ENCODE data around the gene GRID1.

GRID1 gene

DNA sequence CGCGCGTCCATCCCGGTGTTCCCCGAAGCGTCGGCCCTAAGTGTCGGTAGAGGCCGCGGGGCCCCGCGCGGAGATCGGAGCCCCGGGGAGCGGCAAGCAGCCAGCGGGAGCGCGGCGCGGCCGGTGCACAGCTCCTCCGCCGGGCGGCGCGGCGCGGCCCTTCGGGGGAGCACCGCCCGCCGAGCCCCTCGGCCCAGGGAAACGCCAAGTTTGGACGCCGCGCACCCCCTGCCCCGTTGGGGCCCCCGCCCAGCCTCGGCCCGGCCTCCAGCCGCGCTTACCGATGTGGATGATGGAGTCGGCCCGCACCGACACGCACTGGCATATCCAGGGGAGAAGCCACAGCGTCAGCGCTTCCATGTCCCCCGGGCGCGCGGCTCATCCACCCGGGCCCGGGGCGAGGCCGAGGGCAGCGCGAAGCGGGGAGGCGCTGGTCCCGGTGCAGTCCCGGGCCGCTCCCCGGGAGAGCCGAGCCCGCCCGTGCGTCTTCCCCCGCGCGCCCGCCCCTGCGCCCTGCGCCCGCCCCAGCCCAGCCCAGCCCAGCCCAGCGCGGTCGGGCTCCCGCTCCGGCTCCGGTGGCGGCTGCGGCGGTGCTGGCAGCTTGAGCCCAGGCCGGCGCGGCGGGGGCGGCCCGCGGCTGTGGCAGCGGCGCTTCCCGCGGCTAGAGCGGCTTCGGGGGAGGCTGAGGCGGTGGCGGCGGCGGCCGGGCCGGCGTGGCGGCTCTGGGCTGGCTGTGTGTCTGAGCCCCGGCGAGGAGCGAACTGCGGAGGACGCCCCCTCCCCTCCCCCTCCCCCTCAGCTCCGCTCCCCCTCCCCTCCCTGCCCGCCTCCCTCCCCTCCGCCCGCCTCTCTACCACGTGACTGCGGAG lies at the start of gene GRID1:
Gene GRID1, minus strand, starts transcription at position 763 of the 869 bp plus-strand sequence.
- peak; percentile 15 for DNase-seq
- in situ Hi-C loops (cut with MboI; ENCODE audit: low pct_unique_long_range_greater_than_20kb, low sequenced_read_pairs) = loop anchor here (25.0 kb wide), 1 partner anchor 579 kb away; no protein-coding TSS in a partner anchor

DNA sequence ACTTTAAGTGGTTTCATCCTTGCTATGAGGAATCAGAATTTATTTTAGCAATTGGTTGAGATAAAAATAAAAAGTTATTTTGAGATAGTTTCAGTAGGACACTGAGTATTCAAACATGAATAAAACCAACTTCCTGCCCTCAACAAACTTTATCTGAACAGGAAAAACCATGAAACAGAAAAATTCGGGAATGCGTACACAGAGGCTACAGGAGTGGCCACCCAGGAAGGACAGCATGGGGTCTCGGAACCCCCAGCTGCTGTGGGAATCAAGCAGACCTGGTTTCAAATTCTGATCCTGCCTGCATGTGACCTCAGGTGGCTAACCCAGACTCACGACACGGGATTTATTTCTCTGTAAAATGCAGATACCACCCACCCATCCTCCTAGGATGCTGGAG lies 49.0 kb upstream of the GRID1 start:
- in situ Hi-C loops (cut with MboI; ENCODE audit: low pct_unique_long_range_greater_than_20kb, low sequenced_read_pairs) = no loop called here

DNA sequence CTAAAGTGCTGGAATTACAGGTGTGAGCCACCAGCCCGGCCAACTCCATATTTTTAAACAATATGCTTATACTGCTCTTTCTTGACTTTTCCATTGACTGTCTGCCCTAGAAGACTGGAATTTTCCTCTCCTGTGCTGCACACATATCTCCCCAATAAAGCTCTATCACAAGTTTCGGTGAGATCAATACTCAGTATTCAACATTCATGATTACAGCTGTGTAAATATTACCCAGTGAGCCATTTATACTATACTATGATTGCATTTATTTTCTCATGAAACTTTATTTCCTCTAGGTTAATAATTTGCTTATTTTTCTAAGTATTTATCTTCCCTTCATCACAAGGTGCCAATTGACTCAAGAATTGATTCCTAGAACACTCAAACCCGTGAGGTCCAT lies 48.5 kb upstream of the GRID1 start:
- in situ Hi-C loops (cut with MboI; ENCODE audit: low pct_unique_long_range_greater_than_20kb, low sequenced_read_pairs) = no loop called here
- no peak for DNase-seq

More for the DNA sequence above, 49.0 kb upstream of the GRID1 start:
- no peak for DNase-seq

DNA sequence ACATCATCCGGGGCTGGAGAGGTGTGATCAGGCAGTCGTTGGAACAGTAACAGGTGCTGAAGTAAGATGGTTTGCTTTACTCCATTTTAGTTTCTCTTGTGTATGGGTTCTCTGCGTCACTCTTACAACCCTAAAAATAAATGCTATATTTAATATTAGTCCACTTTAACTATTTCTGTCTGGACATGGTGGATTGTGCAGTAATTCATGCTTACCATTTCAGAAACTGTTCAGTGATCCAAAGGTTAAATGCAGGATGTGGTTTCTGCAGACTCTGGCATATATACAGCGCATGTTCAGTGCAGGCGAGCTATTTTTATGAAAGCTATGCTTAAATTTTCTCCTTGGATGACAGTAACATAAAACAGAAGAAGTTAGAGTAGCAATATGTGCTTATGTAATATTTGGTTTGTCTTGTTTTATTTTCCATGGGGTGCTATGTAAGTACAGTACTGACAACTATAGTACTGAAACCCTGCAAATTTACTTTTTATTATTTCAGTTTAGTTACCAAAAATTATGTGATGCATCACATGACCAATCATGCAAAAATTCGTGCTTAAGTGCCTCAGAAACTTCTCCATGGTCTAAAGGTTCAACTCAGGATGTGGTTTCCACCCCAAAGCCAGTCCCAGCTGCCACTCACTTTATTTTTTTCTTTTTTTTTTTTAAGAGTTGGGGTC lies 46.6 kb upstream of the GRID1 start:
- DNase-seq = peak; percentile 70

DNA sequence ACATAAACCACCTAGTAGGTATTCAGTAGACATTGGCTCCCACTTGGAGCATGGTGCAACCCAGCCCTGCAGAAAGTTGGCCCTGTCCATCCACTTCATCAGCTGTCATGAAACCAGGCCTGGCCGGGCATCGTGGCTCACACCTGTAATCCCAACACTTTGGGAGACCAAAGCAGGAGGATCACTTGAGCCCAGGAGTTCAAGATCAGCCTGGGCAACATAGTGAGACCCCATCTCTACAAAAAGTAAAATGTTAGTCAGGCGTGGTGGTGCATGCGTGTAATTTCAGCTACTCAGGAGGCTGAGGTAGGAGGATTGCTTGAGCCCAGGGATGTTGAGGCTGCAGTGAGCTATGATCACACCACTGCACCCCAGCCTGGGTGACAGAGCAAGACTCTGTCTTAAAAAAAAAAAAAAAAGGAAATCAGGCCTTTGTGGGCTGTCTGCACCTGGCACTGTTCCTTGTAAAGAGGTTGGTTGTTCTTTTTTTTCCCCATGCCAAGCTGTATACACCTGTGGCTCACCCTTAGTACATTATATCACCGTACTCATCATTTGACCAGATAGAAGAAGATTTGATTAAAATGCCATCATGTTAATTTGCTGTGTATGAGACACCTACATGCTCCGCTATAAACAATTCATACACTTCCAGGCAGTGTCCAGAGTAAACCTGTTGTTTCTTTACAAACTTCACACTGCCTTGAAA lies 45.4 kb upstream of the GRID1 start:
- DNase-seq = no peak
- in situ Hi-C loops (cut with MboI; ENCODE audit: low pct_unique_long_range_greater_than_20kb, low sequenced_read_pairs) = no loop called here

More for the DNA sequence above, 46.6 kb upstream of the GRID1 start:
- in situ Hi-C loops (cut with MboI; ENCODE audit: low pct_unique_long_range_greater_than_20kb, low sequenced_read_pairs) = no loop called here

DNA sequence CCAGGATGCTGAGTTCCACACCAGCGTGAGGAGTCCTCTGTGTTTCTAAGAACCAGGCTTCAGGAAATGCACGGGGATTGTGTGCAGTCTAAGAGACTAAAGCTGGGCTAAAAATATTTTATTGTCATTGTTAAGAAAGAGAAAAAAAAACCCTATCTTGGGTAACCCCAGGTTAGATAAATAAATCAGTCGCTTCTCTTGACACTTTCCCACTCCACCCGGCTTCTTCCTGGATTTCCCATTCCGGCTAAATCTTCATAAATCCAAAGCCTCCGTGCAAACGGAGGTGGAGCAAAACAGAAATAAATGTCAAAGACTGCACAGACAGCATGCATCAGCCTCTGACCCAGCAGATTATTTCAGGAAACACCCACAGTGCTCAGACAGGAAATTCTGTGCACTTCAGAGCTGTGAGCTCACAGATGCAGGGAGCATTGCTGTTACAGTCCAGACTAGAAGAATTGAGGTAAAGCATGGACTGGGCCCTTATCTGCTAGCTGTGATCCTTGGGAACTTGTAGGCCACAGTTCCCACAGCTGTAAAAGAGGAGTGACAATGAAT lies 44.8 kb upstream of the GRID1 start:
- in situ Hi-C loops (cut with MboI; ENCODE audit: low pct_unique_long_range_greater_than_20kb, low sequenced_read_pairs) = no loop called here

DNA sequence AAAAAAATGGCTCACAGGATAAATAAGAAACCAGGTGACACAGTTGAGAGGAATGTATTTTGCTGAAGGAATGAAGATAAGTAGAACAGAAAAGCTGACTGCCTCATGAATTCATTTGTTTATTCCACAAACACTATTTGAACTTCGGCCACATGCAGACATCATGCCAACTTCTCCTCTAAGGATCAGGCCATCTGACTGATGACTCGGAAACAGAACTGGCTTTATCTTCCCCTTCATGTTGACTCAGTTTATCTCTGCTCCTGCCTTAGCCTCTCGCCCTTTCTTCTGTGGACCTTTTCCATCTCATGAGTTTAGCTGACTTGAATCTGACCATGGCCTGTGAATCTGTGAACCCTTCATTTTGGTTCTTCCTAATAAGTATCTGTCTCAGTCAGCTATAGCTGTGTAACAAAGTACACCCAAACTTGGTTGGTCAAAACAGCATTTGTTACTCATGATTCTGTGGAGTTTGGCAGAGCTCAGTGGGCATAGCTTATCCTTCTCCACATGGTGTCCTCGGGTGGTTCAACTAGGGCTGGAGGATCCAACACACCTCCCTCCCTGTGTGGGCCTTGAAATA lies 44.0 kb upstream of the GRID1 start:
- DNase-seq = no peak
- in situ Hi-C loops (cut with MboI; ENCODE audit: low pct_unique_long_range_greater_than_20kb, low sequenced_read_pairs) = no loop called here

More for the DNA sequence above, 44.8 kb upstream of the GRID1 start:
- DNase-seq = peak; percentile 79

DNA sequence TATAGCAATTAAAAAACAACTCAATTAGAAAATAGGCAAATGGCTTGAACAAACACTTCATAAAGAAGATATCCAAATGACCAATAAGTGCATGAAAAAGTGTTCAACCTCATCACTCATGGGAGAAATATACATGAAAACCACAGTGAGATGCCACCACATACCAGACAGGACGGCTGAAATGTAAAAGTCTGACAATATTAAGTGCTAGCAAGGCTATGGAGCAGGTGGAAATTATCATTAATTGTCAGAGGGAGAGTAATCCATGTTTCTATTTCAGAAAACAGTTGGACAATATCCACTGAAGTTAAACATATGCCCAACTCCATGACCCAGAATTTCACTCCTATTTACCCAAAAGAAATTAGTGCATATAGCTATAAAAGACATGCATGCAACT lies 42.6 kb upstream of the GRID1 start:
- in situ Hi-C loops (cut with MboI; ENCODE audit: low pct_unique_long_range_greater_than_20kb, low sequenced_read_pairs) = no loop called here
- DNase-seq = no peak

DNA sequence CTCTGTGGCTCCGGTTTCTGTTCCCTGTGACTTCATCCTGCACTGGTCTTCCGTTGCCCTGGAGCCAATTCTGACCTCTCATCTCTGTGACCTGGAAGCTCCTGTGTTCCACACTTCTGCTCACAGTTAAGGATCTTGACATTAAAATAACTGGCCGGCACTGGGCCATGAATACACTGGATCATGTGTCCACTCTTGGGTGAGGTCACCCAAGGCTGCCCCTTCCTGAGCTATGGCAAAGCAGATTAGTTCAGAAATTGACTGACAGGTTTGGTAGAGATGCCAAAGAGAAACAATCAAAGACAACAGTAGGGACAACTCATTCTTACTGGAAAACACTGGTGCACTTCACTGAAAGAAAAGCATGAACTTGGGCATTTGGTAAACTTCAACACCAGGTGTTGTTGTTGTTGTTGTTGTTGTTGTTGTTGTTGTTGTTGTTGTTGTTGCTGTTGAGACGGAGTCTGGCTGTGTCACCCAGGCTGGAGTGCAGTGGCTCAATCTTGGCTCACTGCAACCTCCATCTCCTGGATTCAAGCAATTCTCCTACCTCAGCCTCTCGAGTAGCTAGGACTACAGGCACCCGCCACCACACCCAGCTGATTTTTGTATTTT lies 36.7 kb upstream of the GRID1 start:
- no peak for DNase-seq
- in situ Hi-C loops (cut with MboI; ENCODE audit: low pct_unique_long_range_greater_than_20kb, low sequenced_read_pairs) = no loop called here

DNA sequence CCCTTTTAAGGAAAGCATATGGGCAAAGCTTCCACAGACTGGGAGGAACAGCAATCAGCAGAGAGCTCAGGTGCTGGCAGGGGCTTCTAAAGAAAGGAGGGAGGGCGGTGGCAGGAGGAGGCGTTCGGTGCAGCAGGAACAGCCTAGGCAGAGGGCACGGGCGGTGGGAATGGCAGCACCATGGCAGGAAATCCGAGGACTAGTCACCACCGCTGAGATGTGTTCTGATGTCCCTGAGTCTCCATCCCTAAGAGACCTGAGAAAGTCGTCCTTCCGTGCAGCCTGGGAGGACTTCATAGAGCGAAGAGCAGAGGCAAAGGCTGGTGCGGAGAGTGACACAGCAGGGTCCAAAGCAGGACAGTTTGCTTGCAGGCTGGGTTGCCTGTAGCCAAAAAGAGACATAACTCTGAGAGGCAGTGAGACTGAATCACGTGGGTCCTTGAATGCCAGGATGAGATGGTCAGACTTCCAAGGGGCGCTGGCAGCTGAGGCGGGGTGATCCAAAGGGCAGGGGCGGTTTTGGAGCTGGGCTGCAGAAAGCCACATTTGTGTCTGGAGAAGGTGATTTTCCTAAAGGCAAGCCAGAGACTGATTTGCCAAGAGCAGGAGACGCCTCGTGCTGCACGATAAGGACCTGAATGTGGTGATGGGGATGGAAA lies 35.8 kb upstream of the GRID1 start:
- in situ Hi-C loops (cut with MboI; ENCODE audit: low pct_unique_long_range_greater_than_20kb, low sequenced_read_pairs) = no loop called here
- DNase-seq = no peak

DNA sequence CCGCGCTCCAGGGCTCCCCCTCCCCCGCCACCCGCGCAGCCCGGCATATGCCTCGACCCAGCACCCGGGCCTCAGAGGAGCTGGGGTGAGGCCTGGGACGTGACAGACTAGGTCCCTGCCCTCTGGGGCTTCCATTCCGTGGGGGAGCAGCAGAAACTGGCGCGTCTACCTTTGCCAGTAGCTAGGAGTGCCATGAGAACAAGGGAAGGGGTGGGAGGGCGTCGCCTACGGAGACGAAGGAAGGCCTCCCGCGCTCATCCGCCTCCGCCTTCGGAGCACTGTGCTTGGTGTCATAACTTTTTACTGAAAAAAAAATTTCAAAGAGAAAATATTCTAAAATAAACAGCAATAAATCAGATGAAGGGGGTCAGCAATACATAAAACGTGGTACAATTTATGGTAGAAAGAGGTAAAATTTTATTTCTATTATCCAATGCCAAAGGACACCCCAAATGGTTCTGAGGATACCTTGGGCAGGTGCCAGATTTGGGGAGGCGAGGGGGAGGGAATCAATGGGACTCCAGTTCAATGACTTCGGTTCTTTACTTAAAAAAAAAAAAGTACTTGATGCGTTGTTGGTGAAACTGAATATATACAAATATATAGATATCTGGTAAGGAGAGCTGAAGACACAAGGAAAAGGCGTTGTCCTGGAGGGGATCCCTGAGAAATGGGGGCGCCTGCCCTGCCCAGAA lies 35.1 kb upstream of the GRID1 start:
- no peak for DNase-seq
- in situ Hi-C loops (cut with MboI; ENCODE audit: low pct_unique_long_range_greater_than_20kb, low sequenced_read_pairs) = no loop called here

DNA sequence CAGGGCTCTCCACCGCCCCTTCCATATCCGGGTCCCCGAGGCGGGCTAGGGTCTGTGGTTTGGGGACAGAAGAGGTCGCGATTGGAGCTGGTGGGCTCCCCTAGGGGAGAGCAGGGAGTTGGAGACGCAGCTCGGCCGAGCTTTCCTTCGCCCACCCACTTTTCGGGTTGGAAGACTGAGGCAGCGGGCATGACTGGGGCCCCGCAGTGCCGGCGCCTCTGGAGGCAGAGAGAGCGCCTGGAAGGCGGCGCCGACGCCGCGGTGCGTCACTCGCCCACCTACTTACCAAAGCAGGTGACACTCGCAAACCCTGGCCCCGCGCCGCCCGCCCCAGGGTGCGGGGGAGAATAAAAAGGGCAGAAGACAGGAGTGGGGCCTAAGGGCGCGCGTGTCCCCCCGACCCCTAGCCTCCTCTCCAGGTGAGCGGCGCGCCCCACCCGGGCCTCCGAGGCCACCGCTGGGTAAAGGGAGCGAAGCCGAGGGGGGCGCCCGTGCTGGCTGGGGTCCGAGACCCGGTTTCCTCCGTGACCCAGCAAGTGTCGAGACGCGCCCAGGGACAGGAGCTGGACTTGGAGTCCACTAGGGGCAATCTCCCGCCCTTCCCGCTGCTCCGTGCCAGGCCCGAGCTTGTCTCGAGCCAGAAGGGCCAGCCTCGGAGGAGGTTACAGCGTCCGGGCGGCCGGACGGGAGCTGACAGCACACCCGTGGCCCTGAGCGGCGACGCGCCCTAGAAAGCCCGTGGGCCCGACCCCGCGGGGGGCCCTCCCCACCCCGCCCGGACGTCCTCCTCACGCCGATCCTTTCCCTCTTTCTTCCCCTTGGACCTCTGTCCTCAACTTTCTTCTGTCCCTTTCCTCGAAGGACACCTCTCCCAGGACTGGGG lies 34.4 kb upstream of the GRID1 start:
- no peak for DNase-seq

DNA sequence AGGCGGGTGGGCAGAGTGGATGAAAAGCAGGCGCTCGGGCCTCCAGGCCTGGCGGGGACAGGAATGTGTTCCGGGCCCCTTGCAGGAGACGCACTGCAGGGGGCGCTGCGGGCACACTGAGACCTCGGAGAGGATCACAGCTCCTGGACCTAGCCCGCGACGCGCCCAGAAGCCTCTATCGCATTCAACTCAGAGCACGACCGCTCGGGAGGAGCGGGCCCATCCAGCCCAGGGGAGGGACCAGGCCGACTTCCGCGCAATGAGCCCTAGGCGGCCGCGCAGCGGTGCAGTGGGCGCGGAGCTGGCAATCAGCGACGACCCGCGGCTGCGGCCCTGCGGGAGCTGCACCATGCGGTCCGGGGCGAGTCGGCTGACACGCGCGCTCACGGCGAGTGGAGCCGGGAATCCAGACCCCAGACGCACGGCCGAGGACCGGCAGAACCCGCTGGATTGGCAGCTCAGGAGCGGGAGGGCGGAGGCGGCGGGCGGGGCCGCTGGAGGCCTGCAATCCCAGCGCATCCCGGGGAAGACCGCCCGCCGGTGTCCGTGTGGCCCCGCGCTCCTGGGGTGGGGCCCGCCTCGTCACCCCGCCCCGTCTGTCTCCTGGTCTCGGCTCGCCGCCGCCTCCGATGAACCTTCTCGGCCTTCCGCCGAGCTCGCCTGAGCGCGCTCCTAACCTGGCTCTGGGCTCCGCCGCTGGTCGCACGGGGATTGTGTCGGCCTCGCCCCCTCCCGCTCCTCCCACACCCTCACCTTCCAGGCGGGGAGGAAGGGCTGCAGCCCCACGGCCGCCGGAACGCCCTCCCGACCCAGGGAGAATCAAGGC lies 33.5 kb upstream of the GRID1 start:
- peak; percentile 96 for DNase-seq
- in situ Hi-C loops (cut with MboI; ENCODE audit: low pct_unique_long_range_greater_than_20kb, low sequenced_read_pairs) = loop anchor here (25.0 kb wide), 1 partner anchor 187 kb away; no protein-coding TSS in a partner anchor

More for the DNA sequence above, 34.4 kb upstream of the GRID1 start:
- in situ Hi-C loops (cut with MboI; ENCODE audit: low pct_unique_long_range_greater_than_20kb, low sequenced_read_pairs) = no loop called here

DNA sequence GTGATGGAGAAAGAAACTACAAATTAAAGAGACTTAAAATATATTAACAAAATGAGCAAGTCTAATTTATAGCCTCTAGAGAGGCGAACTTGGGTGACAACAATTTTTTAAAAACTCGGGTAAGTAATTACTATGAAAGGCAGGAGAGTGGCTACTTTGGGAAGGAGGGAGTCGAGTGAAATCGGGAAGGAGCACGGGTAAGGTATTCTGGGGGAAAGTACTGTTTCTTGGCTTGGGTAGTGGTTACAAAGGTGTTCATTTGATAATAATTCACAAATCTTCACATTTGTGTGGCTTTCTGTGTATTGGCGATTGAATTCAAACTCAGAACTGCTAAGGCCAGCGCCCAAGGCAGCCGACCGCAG lies 32.9 kb upstream of the GRID1 start:
- DNase-seq = no peak
- in situ Hi-C loops (cut with MboI; ENCODE audit: low pct_unique_long_range_greater_than_20kb, low sequenced_read_pairs) = loop anchor here (25.0 kb wide), 1 partner anchor 188 kb away; no protein-coding TSS in a partner anchor

DNA sequence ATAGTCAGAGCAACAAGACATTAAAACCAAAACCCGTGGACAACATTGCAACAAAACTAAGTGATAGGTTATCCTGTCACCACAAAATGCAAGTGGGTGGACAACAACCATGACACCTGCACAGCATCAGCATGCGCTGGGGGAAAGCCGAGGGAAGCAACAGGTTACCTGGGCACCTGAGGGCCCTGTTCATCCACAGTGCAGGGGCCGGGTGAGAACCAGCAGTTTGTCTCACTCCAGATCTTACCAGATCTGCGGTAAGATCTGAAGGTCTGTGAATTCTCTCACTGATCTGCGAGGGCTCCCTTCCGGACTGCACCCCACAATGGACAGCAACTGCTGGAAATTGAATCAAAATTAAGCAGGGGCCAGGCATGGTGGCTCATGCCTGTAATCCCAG lies 30.5 kb upstream of the GRID1 start:
- in situ Hi-C loops (cut with MboI; ENCODE audit: low pct_unique_long_range_greater_than_20kb, low sequenced_read_pairs) = loop anchor here (25.0 kb wide), 1 partner anchor 190 kb away; no protein-coding TSS in a partner anchor

More for the DNA sequence above, 30.5 kb upstream of the GRID1 start:
- no peak for DNase-seq
